A673 (cell line): ENCODE results near the gene ZNF519. TPM values are rescaled to one million over a fixed set of nuclear protein-coding genes. Genes with fewer than 3 reads are reported as not detected.

Source experiments
- BruUV-seq: library from RNA; stranded (reverse); fragments of 400-500 nt; replicated peaks from 2 replicates; lab custom pipeline; 2021; lab: Mats Ljungman, UMichigan
- CTCF ChIA-PET: fragments of 300-600 bp; sonication (Branson Sonifier 250); formaldehyde crosslinking; loops from one replicate; lab custom pipeline; 2022; ENCODE audit warnings: antibody characterized with exemption; lab: Charles Lee
- POLR2A ChIA-PET: fragments of 300-600 bp; sonication (Branson Sonifier 250); formaldehyde crosslinking; loops from one replicate; lab custom pipeline; 2022; ENCODE audit warnings: antibody characterized with exemption; ENCODE audit not compliant: low non-redundant PET; lab: Charles Lee
- DNase-seq: peaks from one replicate; pipeline ENCODE4 v3.0.0-alpha.2; 2015; ENCODE audit warnings: low spot score
- H3K27ac ChIP-seq: fragments of 200-600 bp; sonication (generic); 2 replicates; pipeline ENCODE4 v1.5.1; 2016; ENCODE audit warnings: mixed run types, low read depth, mild to moderate bottlenecking, mixed read lengths, antibody characterized with exemption, low read length; ENCODE audit not compliant: poor library complexity, severe bottlenecking
- H3K27me3 ChIP-seq: fragments of 200-600 bp; sonication (generic); replicated peaks from 2 replicates; pipeline ENCODE4 v1.6.1; 2017; ENCODE audit warnings: mixed run types, low read depth, mild to moderate bottlenecking, mixed read lengths, antibody characterized with exemption, low read length; ENCODE audit not compliant: insufficient read depth, poor library complexity
- H3K36me3 ChIP-seq: fragments of 200-600 bp; sonication (generic); 2 replicates; pipeline ENCODE4 v1.6.1; 2016; ENCODE audit warnings: mixed run types, mild to moderate bottlenecking, mixed read lengths, antibody characterized with exemption, low read length; ENCODE audit not compliant: insufficient read depth, poor library complexity, severe bottlenecking
- H3K4me1 ChIP-seq: fragments of 200-600 bp; sonication (generic); 2 replicates; pipeline ENCODE4 v1.6.1; 2017; ENCODE audit warnings: mixed run types, mild to moderate bottlenecking, mixed read lengths, antibody characterized with exemption, low read length; ENCODE audit not compliant: insufficient read depth, poor library complexity, severe bottlenecking
- H3K4me3 ChIP-seq: fragments of 200-600 bp; sonication (generic); 2 replicates; pipeline ENCODE4 v1.5.1; 2016; ENCODE audit warnings: low read depth, mixed run types, mild to moderate bottlenecking, mixed read lengths, low read length; ENCODE audit not compliant: poor library complexity, severe bottlenecking
- H3K9me3 ChIP-seq: fragments of 200-600 bp; sonication (generic); 2 replicates; pipeline ENCODE4 v1.6.1; 2016; ENCODE audit warnings: mixed run types, low read depth, mild to moderate bottlenecking, mixed read lengths, antibody characterized with exemption, low read length; ENCODE audit not compliant: poor library complexity, severe bottlenecking
- CTCF ChIP-seq: fragments of 300-800, 200-600 bp; sonication (generic); conservative IDR thresholded peaks from 2 replicates; pipeline ENCODE4 v1.5.1; 2017; ENCODE audit warnings: low read depth, mild to moderate bottlenecking, antibody characterized with exemption, low read length, moderate library complexity, mixed read lengths
- EZH2 ChIP-seq: fragments of 200-600 bp; sonication (generic); IDR thresholded peaks from 2 replicates; pipeline ENCODE4 v1.6.1; 2017; ENCODE audit warnings: borderline replicate concordance, low read depth, mild to moderate bottlenecking, mixed read lengths, antibody characterized with exemption, low read length; ENCODE audit not compliant: poor library complexity, severe bottlenecking
- intact Hi-C: fragments of 100-400 bp; cut with micrococcal nuclease; formaldehyde crosslinking; loops from one replicate; pipeline ENCODE4 v1.10.0; 2022; ENCODE audit not compliant: unreplicated experiment
- total RNA-seq: library from RNA; stranded (reverse); gene quantifications from 2 replicates; pipeline ENCODE4 v1.2.3, GENCODE V29; 2021

ZNF519 gene
- total RNA-seq, 1 experiment from 2014 or later, result 27.5 TPM

GRCh38 chr18:14117606-14118005 is 14.6 kb downstream of the ZNF519 start:
- H3K4me1 ChIP-seq, result no peaks in the 10 kb centered on the region
- H3K27me3 ChIP-seq, result no peaks in the 10 kb centered on the region
- ChIA-PET CTCF (no interaction called here), POLR2A (no interaction called here)
- H3K4me3 ChIP-seq, result no peak overlapping the region
- TF ChIP-seq EZH2, result no peak
- no peak for TF ChIP-seq CTCF
- H3K36me3 ChIP-seq, result peaks cover 11% of the 10 kb centered on the region
- intact Hi-C loops, result no loop called here
- peaks cover 40% of the 10 kb centered on the region for H3K9me3 ChIP-seq
- DNase-seq, result no peak
- no peak overlapping the region for H3K27ac ChIP-seq
- BruUV-seq, result no TSS peak

GRCh38 chr18:14106906-14107305 is 25.3 kb downstream of the ZNF519 start:
- BruUV-seq, result no TSS peak
- POLR2A ChIA-PET, result no interaction called here
- Histone ChIP-seq H3K27me3 (no peaks in the 10 kb centered on the region), H3K36me3 (no peaks in the 10 kb centered on the region), H3K4me3 (no peak overlapping the region), H3K27ac (no peak overlapping the region), H3K9me3 (peaks cover 74% of the 10 kb centered on the region), H3K4me1 (no peaks in the 10 kb centered on the region)
- intact Hi-C loops, result no loop called here
- CTCF ChIA-PET, result no interaction called here
- no peak for TF ChIP-seq CTCF
- TF ChIP-seq EZH2, result no peak
- DNase-seq, result no peak

GRCh38 chr18:14104906-14105748 is 27.1 kb downstream of the ZNF519 start:
- no peak for TF ChIP-seq CTCF
- no peak for TF ChIP-seq EZH2
- H3K4me1 ChIP-seq, result no peaks in the 10 kb centered on the region
- H3K4me3 ChIP-seq, result no peak overlapping the region
- CTCF ChIA-PET, result no interaction called here
- no peak for DNase-seq
- no TSS peak for BruUV-seq
- no peak overlapping the region for H3K27ac ChIP-seq
- intact Hi-C loops, result no loop called here
- peaks cover 6% of the 10 kb centered on the region for H3K36me3 ChIP-seq
- no peaks in the 10 kb centered on the region for H3K27me3 ChIP-seq
- POLR2A ChIA-PET, result no interaction called here
- peaks cover 75% of the 10 kb centered on the region for H3K9me3 ChIP-seq
